HEK293 (cell line): ENCODE results near the gene POLR3C.
"Not testable (repeated sequence)": the region's sequence is repeated elsewhere in the genome, so short reads cannot be mapped to it uniquely, and the experiment has no call there.

Source experiments
- CTCF ChIA-PET: fragments of 350-600 bp; formaldehyde crosslinking; extraction: SDS; loops from one replicate; lab custom pipeline; 2021; ENCODE audit warnings: antibody characterized with exemption; lab: Yijun Ruan, JAX
- POLR2A ChIA-PET: fragments of 300-600 bp; formaldehyde crosslinking; extraction: SDS; loops from one replicate; lab custom pipeline; 2020; ENCODE audit warnings: antibody characterized with exemption, inconsistent platforms; lab: Yijun Ruan, JAX
- H3K27ac ChIP-seq: fragments of 200-500 bp; sonication (Bioruptor generic); 2 replicates; pipeline ENCODE4 v1.5.1; 2014; ENCODE audit warnings: low read depth, low read length, control low read depth, inconsistent platforms; ENCODE audit errors: extremely low read depth
- H3K36me3 ChIP-seq, 2 experiments: fragments of 200-500 bp in 1 of 2; sonication (Bioruptor generic) in 1 of 2; 1 replicate in 1 of 2; 2 replicates in 1 of 2; pipeline ENCODE4 v1.5.1; 2014 to 2017; ENCODE audit warnings: inconsistent platforms in 2 of 2, low read length in 2 of 2; ENCODE audit not compliant: control insufficient read depth in 2 of 2, insufficient read depth in 1 of 2
- H3K4me1 ChIP-seq: fragments of 200-500 bp; sonication (Bioruptor generic); 2 replicates; pipeline ENCODE4 v1.5.1; 2014; ENCODE audit warnings: mild to moderate bottlenecking, low read length, inconsistent platforms; ENCODE audit not compliant: control insufficient read depth, insufficient read depth
- H3K4me3 ChIP-seq: 2 replicates; pipeline ENCODE4 v1.5.1; 2011; ENCODE audit warnings: low read depth, mild to moderate bottlenecking, control low read depth, low read length, moderate library complexity
- H3K9me3 ChIP-seq: fragments of 200-500 bp; sonication (Bioruptor generic); 2 replicates; pipeline ENCODE4 v1.5.1; 2014; ENCODE audit warnings: low read depth, low read length, inconsistent platforms; ENCODE audit not compliant: control insufficient read depth, insufficient read depth
- GLIS1 ChIP-seq: fragments of 450-650 bp; formaldehyde crosslinking; IDR thresholded peaks from 2 replicates; pipeline ENCODE4 v1.5.1; 2016; ENCODE audit warnings: missing biosample characterization, missing genetic modification characterization
- SALL2 ChIP-seq: fragments of 450-650 bp; formaldehyde crosslinking; IDR thresholded peaks from 2 replicates; pipeline ENCODE4 v1.5.0; 2017; ENCODE audit warnings: missing biosample characterization, mild to moderate bottlenecking, missing genetic modification characterization, borderline replicate concordance
- SETDB1 ChIP-seq: IDR thresholded peaks from one replicate; pipeline ENCODE4 v1.6.1; 2017; ENCODE audit warnings: mild to moderate bottlenecking, low read length, moderate library complexity, mixed read lengths; ENCODE audit not compliant: insufficient read length
- TCF7L2 ChIP-seq: IDR thresholded peaks from 2 replicates; pipeline ENCODE4 v1.6.1; 2011; ENCODE audit warnings: low read depth, mild to moderate bottlenecking, inconsistent platforms, low read length, moderate library complexity, borderline replicate concordance
- TRIM28 ChIP-seq: IDR thresholded peaks from 2 replicates; pipeline ENCODE4 v1.6.1; 2011; ENCODE audit warnings: low read length, control low read depth, borderline replicate concordance
- ZNF266 ChIP-seq: fragments of 450-650 bp; formaldehyde crosslinking; IDR thresholded peaks from 2 replicates; pipeline ENCODE4 v1.5.1; 2016; ENCODE audit warnings: missing biosample characterization, missing genetic modification characterization, low read depth
- ZNF623 ChIP-seq: fragments of 450-650 bp; formaldehyde crosslinking; IDR thresholded peaks from 2 replicates; pipeline ENCODE4 v1.5.1; 2016; ENCODE audit warnings: missing biosample characterization, missing genetic modification characterization
- TF ChIP-seq, protein P1 (sequence below): fragments of 450-650 bp; formaldehyde crosslinking; IDR thresholded peaks from 2 replicates; pipeline ENCODE4 v1.5.1; 2016; ENCODE audit warnings: missing biosample characterization, missing genetic modification characterization
- TF ChIP-seq, protein P2 (sequence below): fragments of 450-650 bp; formaldehyde crosslinking; IDR thresholded peaks from 2 replicates; pipeline ENCODE4 v1.5.1; 2016; ENCODE audit warnings: missing biosample characterization, missing genetic modification characterization

POLR3C gene

GRCh38 chr1:145806408-145806807 lies 17.6 kb upstream of the POLR3C start:
- TF ChIP-seq GLIS1 (peak; percentile 31; the same call in 1 of the 2 replicates), SETDB1 (peak; percentile 25), ZNF623 (no peak), ZNF266 (tag by site-specific recombination) (no peak)
- TF ChIP-seq, protein P1, sequence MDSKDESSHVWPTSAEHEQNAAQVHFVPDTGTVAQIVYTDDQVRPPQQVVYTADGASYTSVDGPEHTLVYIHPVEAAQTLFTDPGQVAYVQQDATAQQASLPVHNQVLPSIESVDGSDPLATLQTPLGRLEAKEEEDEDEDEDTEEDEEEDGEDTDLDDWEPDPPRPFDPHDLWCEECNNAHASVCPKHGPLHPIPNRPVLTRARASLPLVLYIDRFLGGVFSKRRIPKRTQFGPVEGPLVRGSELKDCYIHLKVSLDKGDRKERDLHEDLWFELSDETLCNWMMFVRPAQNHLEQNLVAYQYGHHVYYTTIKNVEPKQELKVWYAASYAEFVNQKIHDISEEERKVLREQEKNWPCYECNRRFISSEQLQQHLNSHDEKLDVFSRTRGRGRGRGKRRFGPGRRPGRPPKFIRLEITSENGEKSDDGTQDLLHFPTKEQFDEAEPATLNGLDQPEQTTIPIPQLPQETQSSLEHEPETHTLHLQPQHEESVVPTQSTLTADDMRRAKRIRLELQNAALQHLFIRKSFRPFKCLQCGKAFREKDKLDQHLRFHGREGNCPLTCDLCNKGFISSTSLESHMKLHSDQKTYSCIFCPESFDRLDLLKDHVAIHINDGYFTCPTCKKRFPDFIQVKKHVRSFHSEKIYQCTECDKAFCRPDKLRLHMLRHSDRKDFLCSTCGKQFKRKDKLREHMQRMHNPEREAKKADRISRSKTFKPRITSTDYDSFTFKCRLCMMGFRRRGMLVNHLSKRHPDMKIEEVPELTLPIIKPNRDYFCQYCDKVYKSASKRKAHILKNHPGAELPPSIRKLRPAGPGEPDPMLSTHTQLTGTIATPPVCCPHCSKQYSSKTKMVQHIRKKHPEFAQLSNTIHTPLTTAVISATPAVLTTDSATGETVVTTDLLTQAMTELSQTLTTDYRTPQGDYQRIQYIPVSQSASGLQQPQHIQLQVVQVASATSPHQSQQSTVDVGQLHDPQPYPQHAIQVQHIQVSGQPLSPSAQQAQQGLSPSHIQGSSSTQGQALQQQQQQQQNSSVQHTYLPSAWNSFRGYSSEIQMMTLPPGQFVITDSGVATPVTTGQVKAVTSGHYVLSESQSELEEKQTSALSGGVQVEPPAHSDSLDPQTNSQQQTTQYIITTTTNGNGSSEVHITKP: peak; percentile 62
- no peaks in the 10 kb centered on the region for H3K9me3 ChIP-seq
- peaks cover 15% of the 10 kb centered on the region for H3K4me1 ChIP-seq
- H3K36me3 ChIP-seq: no peaks in the 10 kb centered on the region
- ChIA-PET CTCF (no interaction called here), POLR2A (interaction anchor here (1.9 kb wide), 1 partner anchor 18 kb away, joined by 7 read pairs; the partner anchor contains the start of genes POLR3C and RNF115)
- H3K4me3 ChIP-seq: no peak overlapping the region
- no peak overlapping the region for H3K27ac ChIP-seq

GRCh38 chr1:145806844-145807243 lies 17.2 kb upstream of the POLR3C start:
- Histone ChIP-seq H3K27ac (no peak overlapping the region), H3K4me3 (no peak overlapping the region), H3K36me3 (no peaks in the 10 kb centered on the region), H3K4me1 (peaks cover 15% of the 10 kb centered on the region), H3K9me3 (no peaks in the 10 kb centered on the region)
- TF ChIP-seq TCF7L2 (no peak), SALL2 (tag by site-specific recombination) (no peak), TRIM28 (no peak)
- TF ChIP-seq, protein P2, sequence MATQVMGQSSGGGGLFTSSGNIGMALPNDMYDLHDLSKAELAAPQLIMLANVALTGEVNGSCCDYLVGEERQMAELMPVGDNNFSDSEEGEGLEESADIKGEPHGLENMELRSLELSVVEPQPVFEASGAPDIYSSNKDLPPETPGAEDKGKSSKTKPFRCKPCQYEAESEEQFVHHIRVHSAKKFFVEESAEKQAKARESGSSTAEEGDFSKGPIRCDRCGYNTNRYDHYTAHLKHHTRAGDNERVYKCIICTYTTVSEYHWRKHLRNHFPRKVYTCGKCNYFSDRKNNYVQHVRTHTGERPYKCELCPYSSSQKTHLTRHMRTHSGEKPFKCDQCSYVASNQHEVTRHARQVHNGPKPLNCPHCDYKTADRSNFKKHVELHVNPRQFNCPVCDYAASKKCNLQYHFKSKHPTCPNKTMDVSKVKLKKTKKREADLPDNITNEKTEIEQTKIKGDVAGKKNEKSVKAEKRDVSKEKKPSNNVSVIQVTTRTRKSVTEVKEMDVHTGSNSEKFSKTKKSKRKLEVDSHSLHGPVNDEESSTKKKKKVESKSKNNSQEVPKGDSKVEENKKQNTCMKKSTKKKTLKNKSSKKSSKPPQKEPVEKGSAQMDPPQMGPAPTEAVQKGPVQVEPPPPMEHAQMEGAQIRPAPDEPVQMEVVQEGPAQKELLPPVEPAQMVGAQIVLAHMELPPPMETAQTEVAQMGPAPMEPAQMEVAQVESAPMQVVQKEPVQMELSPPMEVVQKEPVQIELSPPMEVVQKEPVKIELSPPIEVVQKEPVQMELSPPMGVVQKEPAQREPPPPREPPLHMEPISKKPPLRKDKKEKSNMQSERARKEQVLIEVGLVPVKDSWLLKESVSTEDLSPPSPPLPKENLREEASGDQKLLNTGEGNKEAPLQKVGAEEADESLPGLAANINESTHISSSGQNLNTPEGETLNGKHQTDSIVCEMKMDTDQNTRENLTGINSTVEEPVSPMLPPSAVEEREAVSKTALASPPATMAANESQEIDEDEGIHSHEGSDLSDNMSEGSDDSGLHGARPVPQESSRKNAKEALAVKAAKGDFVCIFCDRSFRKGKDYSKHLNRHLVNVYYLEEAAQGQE: peak; percentile 84
- POLR2A ChIA-PET: interaction anchor here (1.9 kb wide), 1 partner anchor 17 kb away, joined by 7 read pairs; the partner anchor contains the start of genes POLR3C and RNF115
- CTCF ChIA-PET: no interaction called here

- H3K4me1 ChIP-seq, POLR2A ChIA-PET, CTCF ChIA-PET, H3K27ac ChIP-seq, H3K4me3 ChIP-seq, H3K9me3 ChIP-seq, H3K36me3 ChIP-seq: not testable (repeated sequence)
These were observed 10.8 kb upstream of the POLR3C start for GRCh38 chr1:145812977-145813810.

DNA sequence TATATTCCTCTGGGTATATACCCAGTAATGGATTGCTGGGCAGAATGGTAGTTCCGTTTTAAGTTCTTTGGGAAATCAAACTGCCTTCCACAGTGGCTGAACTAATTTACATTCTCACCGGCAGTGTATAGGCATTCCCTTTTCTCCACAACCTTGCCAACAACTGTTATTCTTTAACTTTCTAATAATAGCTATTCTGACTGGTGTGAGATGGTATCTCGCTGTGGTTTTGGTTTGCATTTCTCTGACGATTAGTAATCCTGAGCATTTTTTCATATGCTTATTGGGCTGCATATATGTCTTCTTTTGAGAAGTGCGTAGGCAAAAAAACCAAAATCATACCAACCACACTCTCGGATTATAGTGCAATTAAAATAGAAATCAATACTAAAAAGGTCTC lies 5.9 kb upstream of the POLR3C start:
- CTCF ChIA-PET, POLR2A ChIA-PET, H3K27ac ChIP-seq, H3K4me3 ChIP-seq, H3K9me3 ChIP-seq, H3K36me3 ChIP-seq, H3K4me1 ChIP-seq: not testable (repeated sequence)

DNA sequence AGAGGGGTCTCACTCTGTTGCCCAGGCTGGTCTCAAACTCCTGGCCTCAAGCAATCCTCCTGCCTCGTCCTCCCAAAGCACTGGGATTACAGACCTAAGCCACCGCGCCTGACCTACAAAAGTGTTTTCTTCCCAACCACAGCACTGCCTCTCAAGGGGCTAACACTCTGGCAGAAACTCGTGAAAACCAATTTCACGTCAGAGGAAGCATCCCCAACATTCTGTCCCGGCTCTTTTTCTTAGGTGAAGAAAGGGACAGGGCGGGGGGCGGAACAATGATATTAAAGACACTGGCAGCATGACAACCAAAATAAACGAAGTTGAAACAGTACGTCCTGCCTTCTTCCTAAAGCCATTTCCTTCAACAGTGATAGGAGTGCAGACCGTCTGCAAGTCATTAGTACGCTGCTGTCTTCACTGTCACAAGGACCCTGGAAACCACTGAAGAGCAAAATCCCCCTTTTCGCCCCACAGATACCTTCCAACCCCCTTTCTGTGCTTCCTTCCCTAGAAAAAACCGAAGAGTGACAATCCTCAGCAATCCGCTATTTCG lies 1.1 kb upstream of the POLR3C start:
- H3K4me1 ChIP-seq, H3K27ac ChIP-seq, POLR2A ChIA-PET, H3K9me3 ChIP-seq, H3K4me3 ChIP-seq: not testable (repeated sequence)
- CTCF ChIA-PET: interaction anchor here (1.5 kb wide), 1 partner anchor 10 kb away, joined by 4 read pairs; no protein-coding TSS in a partner anchor
- peaks cover 20 to 21% of the 10 kb centered on the region in 2 experiments for H3K36me3 ChIP-seq
